ENCODE results near the gene FGD1.

FGD1 gene

DNA sequence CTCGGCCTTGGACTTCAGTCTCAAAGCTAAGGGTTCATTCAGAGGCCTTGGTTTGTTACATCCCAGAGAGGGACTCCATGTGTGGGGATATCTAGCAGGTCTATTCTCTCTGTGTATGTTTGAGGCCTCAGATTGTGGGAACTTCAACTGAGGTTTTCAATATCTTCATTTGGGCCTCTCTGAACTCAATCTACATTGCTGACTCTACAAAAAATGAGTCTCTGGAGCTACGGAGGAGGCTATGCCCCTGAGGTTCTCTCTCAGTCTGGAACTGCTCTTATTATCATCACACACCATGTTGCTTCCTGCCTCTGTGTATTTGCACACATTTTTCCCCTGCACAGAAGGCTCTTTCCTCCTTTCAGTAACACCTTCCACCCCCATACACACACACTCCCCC is 60.9 kb downstream of the FGD1 start:
- Histone ChIP-seq H3K9me3 (ENCODE audit: control insufficient read depth in 1 of 2, low read length in 2 of 2) (no peaks in the 10 kb centered on the region), H3K4me1 (ENCODE audit: control insufficient read depth in 1 of 2, insufficient read depth in 2 of 2, low read length in 2 of 2) (no peaks in the 10 kb centered on the region), H3K9ac (ENCODE audit: low read depth in 1 of 2, low read length in 2 of 2) (no peak overlapping the region)

DNA sequence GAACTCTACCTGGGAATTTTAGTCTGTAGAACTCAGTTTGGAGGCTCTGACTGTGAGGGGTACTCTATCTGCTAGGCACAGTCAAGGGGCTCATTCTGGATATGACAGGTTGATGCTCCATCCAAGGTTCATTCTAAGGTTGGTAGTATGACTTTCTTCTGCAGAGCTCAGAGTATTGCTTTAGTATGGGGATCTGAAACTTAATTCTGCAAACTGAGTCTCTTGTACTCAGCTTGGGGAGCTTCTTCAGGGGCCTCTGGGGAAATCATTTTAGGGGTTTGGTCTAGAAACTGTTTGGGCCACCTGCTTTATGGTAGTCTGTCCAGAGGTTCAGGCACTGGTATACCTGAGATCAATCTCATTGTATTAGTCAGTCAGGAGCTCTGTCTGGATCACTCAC is 65.5 kb downstream of the FGD1 start:
- H3K9me3 ChIP-seq (ENCODE audit: control insufficient read depth in 1 of 2, low read length in 2 of 2), result no peaks in the 10 kb centered on the region
- no peak overlapping the region for H3K9ac ChIP-seq (ENCODE audit: low read depth in 1 of 2, low read length in 2 of 2)
- H3K4me3 ChIP-seq (ENCODE audit: low read depth in 1 of 2, low read length in 2 of 2), result no peak overlapping the region
- H3K4me1 ChIP-seq (ENCODE audit: control insufficient read depth in 1 of 2, insufficient read depth in 2 of 2, low read length in 2 of 2), result no peaks in the 10 kb centered on the region
- H3K27ac ChIP-seq (ENCODE audit: low read depth, low read length), result no peak overlapping the region
- H3K36me3 ChIP-seq (ENCODE audit: control insufficient read depth in 1 of 2, insufficient read depth in 2 of 2, low read length in 2 of 2), result no peaks in the 10 kb centered on the region
- H3K27me3 ChIP-seq (ENCODE audit: control insufficient read depth in 1 of 2, insufficient read depth in 2 of 2, low read length in 2 of 2), result no peaks in the 10 kb centered on the region

More for the DNA sequence above, 60.9 kb downstream of the FGD1 start:
- Histone ChIP-seq H3K27me3 (ENCODE audit: control insufficient read depth in 1 of 2, insufficient read depth in 2 of 2, low read length in 2 of 2) (no peaks in the 10 kb centered on the region), H3K27ac (ENCODE audit: low read depth, low read length) (no peak overlapping the region), H3K4me3 (ENCODE audit: low read depth in 1 of 2, low read length in 2 of 2) (no peak overlapping the region), H3K36me3 (ENCODE audit: control insufficient read depth in 1 of 2, insufficient read depth in 2 of 2, low read length in 2 of 2) (no peaks in the 10 kb centered on the region)

- H3K4me3 ChIP-seq (ENCODE audit: low read depth in 1 of 2, low read length in 2 of 2), result no peak overlapping the region
- no peak overlapping the region for H3K27ac ChIP-seq (ENCODE audit: low read depth, low read length)
- H3K27me3 ChIP-seq (ENCODE audit: control insufficient read depth in 1 of 2, insufficient read depth in 2 of 2, low read length in 2 of 2), result no peaks in the 10 kb centered on the region
- H3K36me3 ChIP-seq (ENCODE audit: control insufficient read depth in 1 of 2, insufficient read depth in 2 of 2, low read length in 2 of 2), result no peaks in the 10 kb centered on the region
- H3K9ac ChIP-seq (ENCODE audit: low read depth in 1 of 2, low read length in 2 of 2), result no peak overlapping the region
- no peaks in the 10 kb centered on the region for H3K4me1 ChIP-seq (ENCODE audit: control insufficient read depth in 1 of 2, insufficient read depth in 2 of 2, low read length in 2 of 2)
- no peaks in the 10 kb centered on the region for H3K9me3 ChIP-seq (ENCODE audit: control insufficient read depth in 1 of 2, low read length in 2 of 2)
Observed at GRCh38 chrX:54427837-54428424, 68.1 kb downstream of the FGD1 start.

GRCh38 chrX:54423161-54423888 is 72.7 kb downstream of the FGD1 start:
- Histone ChIP-seq H3K9ac (ENCODE audit: low read depth in 1 of 2, low read length in 2 of 2) (no peak overlapping the region), H3K27me3 (ENCODE audit: control insufficient read depth in 1 of 2, insufficient read depth in 2 of 2, low read length in 2 of 2) (no peaks in the 10 kb centered on the region), H3K9me3 (ENCODE audit: control insufficient read depth in 1 of 2, low read length in 2 of 2) (no peaks in the 10 kb centered on the region), H3K4me3 (ENCODE audit: low read depth in 1 of 2, low read length in 2 of 2) (no peak overlapping the region), H3K4me1 (ENCODE audit: control insufficient read depth in 1 of 2, insufficient read depth in 2 of 2, low read length in 2 of 2) (peaks cover 0 to 3% of the 10 kb centered on the region in 2 donors), H3K27ac (ENCODE audit: low read depth, low read length) (no peak overlapping the region), H3K36me3 (ENCODE audit: control insufficient read depth in 1 of 2, insufficient read depth in 2 of 2, low read length in 2 of 2) (no peaks in the 10 kb centered on the region)

GRCh38 chrX:54422168-54422567 is 73.9 kb downstream of the FGD1 start:
- no peak overlapping the region for H3K9ac ChIP-seq (ENCODE audit: low read depth in 1 of 2, low read length in 2 of 2)
- no peak overlapping the region for H3K27ac ChIP-seq (ENCODE audit: low read depth, low read length)
- H3K4me1 ChIP-seq (ENCODE audit: control insufficient read depth in 1 of 2, insufficient read depth in 2 of 2, low read length in 2 of 2), result peaks cover 0 to 3% of the 10 kb centered on the region in 2 donors
- no peak overlapping the region for H3K4me3 ChIP-seq (ENCODE audit: low read depth in 1 of 2, low read length in 2 of 2)
- no peaks in the 10 kb centered on the region for H3K27me3 ChIP-seq (ENCODE audit: control insufficient read depth in 1 of 2, insufficient read depth in 2 of 2, low read length in 2 of 2)
- H3K36me3 ChIP-seq (ENCODE audit: control insufficient read depth in 1 of 2, insufficient read depth in 2 of 2, low read length in 2 of 2), result no peaks in the 10 kb centered on the region
- H3K9me3 ChIP-seq (ENCODE audit: control insufficient read depth in 1 of 2, low read length in 2 of 2), result no peaks in the 10 kb centered on the region

DNA sequence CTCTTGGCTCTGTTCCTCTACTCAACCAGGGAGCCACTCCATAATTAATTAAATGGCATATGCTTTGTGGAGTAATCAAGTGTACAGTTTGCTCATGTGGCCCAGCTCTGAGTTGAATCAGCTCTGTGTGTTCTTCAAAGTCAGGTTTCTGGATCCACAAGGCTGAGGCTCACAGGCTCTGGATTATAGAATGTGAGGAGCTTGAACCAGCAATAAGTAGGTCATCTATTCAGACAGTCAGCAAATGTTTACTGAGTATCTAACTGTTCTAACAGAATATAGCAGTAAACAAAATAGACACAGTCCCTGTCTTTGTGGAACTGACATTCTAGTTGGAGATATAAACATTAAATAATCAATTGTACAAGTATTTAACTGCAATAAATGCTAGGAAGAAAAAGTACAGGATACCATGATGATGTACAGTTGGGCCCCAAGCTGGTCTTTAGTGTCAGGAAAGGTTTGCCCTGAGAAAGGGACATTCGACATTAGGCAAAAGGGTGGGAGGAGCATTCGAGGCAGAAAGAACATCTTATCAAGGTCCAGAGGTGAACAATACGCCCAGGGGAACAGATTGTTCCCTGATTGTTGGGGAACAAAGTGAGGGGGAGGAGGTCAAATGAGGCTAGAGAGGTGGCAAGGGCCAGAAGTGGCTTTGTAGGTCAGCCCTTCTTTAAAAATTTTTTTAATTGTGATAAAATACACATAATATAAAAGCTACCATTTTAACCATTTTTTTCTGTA is 76.3 kb downstream of the FGD1 start:
- peaks cover 0 to 3% of the 10 kb centered on the region in 2 donors for H3K4me1 ChIP-seq (ENCODE audit: control insufficient read depth in 1 of 2, insufficient read depth in 2 of 2, low read length in 2 of 2)
- H3K27ac ChIP-seq (ENCODE audit: low read depth, low read length), result no peak overlapping the region
- no peaks in the 10 kb centered on the region for H3K36me3 ChIP-seq (ENCODE audit: control insufficient read depth in 1 of 2, insufficient read depth in 2 of 2, low read length in 2 of 2)
- no peak overlapping the region for H3K9ac ChIP-seq (ENCODE audit: low read depth in 1 of 2, low read length in 2 of 2)
- H3K4me3 ChIP-seq (ENCODE audit: low read depth in 1 of 2, low read length in 2 of 2), result peak overlapping the region in 1 of 2 donors; percentile 15
- no peaks in the 10 kb centered on the region for H3K27me3 ChIP-seq (ENCODE audit: control insufficient read depth in 1 of 2, insufficient read depth in 2 of 2, low read length in 2 of 2)
- no peaks in the 10 kb centered on the region for H3K9me3 ChIP-seq (ENCODE audit: control insufficient read depth in 1 of 2, low read length in 2 of 2)

DNA sequence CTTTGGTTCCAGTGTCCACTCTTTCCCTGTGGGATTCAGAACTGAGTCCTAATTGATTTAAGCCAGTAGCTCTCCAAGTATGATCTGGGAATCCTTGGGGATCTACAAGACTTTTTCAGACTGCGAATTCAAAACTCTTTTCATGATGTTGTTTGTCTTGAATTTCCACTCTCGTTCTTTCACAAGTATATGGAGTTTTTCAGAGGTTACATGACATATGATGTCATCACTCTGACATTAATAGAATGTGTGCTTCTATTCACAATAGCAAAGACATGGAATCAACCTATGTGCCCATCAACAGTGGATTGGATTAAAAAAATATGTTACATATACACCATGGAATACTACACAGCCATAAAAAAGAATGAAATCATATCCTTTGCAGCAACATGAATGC is 79.1 kb downstream of the FGD1 start:
- Histone ChIP-seq H3K27me3 (ENCODE audit: control insufficient read depth in 1 of 2, insufficient read depth in 2 of 2, low read length in 2 of 2) (no peaks in the 10 kb centered on the region), H3K9me3 (ENCODE audit: control insufficient read depth in 1 of 2, low read length in 2 of 2) (no peaks in the 10 kb centered on the region), H3K4me3 (ENCODE audit: low read depth in 1 of 2, low read length in 2 of 2) (no peak overlapping the region), H3K27ac (ENCODE audit: low read depth, low read length) (no peak overlapping the region), H3K36me3 (ENCODE audit: control insufficient read depth in 1 of 2, insufficient read depth in 2 of 2, low read length in 2 of 2) (no peaks in the 10 kb centered on the region), H3K4me1 (ENCODE audit: control insufficient read depth in 1 of 2, insufficient read depth in 2 of 2, low read length in 2 of 2) (peaks cover 0 to 3% of the 10 kb centered on the region in 2 donors), H3K9ac (ENCODE audit: low read depth in 1 of 2, low read length in 2 of 2) (no peak overlapping the region)

DNA sequence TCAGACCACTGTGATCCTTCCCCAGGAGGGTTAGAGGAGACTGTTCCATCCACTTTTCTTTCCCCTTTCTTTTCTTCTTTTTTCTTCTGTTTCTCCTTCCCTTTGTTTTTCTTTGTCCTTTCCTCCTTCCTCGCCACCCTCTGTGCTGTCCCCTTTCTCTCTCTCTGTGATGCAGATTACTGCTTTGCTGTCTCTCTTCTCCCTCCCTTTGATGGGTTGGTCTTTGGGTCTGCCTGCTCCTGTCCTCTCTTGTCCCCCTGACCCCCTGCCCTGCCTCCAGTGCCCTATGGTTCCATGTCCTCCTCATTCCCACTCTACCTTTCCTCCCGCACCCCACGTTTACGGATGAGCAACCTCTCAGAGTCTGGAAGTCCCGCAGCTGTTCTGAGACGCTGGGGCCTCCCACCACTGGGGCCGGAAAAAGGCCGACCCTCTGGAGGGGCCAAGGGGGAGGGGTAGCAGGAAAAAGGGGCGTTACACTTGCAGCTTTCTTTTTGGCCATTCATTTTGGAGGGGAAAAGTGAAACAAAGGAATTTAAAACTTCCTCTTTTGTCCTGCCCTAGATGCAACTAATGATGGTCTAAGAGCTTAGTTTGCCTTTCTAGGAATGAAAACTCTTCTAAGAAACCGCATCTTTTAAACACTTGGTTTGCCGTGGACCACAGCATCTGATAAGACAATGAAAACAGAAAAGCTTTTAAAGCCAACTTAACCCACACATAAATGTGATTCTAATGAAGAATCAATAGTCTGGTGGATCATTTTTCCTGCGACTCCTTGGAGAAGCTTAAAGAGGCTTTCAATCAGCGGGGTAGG is 80.3 kb downstream of the FGD1 start:
- H3K27ac ChIP-seq (ENCODE audit: low read depth, low read length), result no peak overlapping the region
- no peaks in the 10 kb centered on the region for H3K9me3 ChIP-seq (ENCODE audit: control insufficient read depth in 1 of 2, low read length in 2 of 2)
- H3K27me3 ChIP-seq (ENCODE audit: control insufficient read depth in 1 of 2, insufficient read depth in 2 of 2, low read length in 2 of 2), result no peaks in the 10 kb centered on the region
- no peak overlapping the region for H3K4me3 ChIP-seq (ENCODE audit: low read depth in 1 of 2, low read length in 2 of 2)
- no peak overlapping the region for H3K9ac ChIP-seq (ENCODE audit: low read depth in 1 of 2, low read length in 2 of 2)
- peaks cover 0 to 3% of the 10 kb centered on the region in 2 donors for H3K4me1 ChIP-seq (ENCODE audit: control insufficient read depth in 1 of 2, insufficient read depth in 2 of 2, low read length in 2 of 2)
- H3K36me3 ChIP-seq (ENCODE audit: control insufficient read depth in 1 of 2, insufficient read depth in 2 of 2, low read length in 2 of 2), result no peaks in the 10 kb centered on the region

GRCh38 chrX:54413753-54414152 is 82.3 kb downstream of the FGD1 start:
- no peaks in the 10 kb centered on the region for H3K4me1 ChIP-seq (ENCODE audit: control insufficient read depth in 1 of 2, insufficient read depth in 2 of 2, low read length in 2 of 2)
- no peaks in the 10 kb centered on the region for H3K27me3 ChIP-seq (ENCODE audit: control insufficient read depth in 1 of 2, insufficient read depth in 2 of 2, low read length in 2 of 2)
- no peaks in the 10 kb centered on the region for H3K36me3 ChIP-seq (ENCODE audit: control insufficient read depth in 1 of 2, insufficient read depth in 2 of 2, low read length in 2 of 2)
- no peak overlapping the region for H3K27ac ChIP-seq (ENCODE audit: low read depth, low read length)
- no peak overlapping the region for H3K4me3 ChIP-seq (ENCODE audit: low read depth in 1 of 2, low read length in 2 of 2)
- H3K9ac ChIP-seq (ENCODE audit: low read depth in 1 of 2, low read length in 2 of 2), result no peak overlapping the region
- no peaks in the 10 kb centered on the region for H3K9me3 ChIP-seq (ENCODE audit: control insufficient read depth in 1 of 2, low read length in 2 of 2)

DNA sequence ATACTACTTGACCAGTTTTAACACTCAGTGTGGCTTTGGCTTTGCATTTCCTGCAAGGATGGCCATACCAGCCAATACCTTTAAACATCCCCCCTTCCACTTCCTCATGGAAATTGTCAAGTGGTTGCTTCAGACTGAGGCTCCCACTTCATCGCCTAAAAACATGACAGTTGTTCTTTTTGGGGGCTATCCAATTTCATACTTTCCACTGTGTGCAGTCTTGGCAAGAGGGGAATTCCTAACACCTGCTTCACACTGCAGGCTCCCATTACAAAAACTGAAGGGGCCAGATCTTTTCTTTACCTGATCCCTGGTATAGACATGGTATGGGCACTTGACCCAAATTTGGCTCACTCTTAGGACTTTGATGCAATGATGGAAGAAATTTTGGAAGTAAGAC is 84.3 kb downstream of the FGD1 start:
- H3K27me3 ChIP-seq (ENCODE audit: control insufficient read depth in 1 of 2, insufficient read depth in 2 of 2, low read length in 2 of 2), result no peaks in the 10 kb centered on the region
- no peak overlapping the region for H3K27ac ChIP-seq (ENCODE audit: low read depth, low read length)
- H3K4me3 ChIP-seq (ENCODE audit: low read depth in 1 of 2, low read length in 2 of 2), result no peak overlapping the region
- H3K4me1 ChIP-seq (ENCODE audit: control insufficient read depth in 1 of 2, insufficient read depth in 2 of 2, low read length in 2 of 2), result no peaks in the 10 kb centered on the region
- H3K36me3 ChIP-seq (ENCODE audit: control insufficient read depth in 1 of 2, insufficient read depth in 2 of 2, low read length in 2 of 2), result no peaks in the 10 kb centered on the region
- H3K9ac ChIP-seq (ENCODE audit: low read depth in 1 of 2, low read length in 2 of 2), result no peak overlapping the region
- H3K9me3 ChIP-seq (ENCODE audit: control insufficient read depth in 1 of 2, low read length in 2 of 2), result no peaks in the 10 kb centered on the region
